Fibroblast of the aortic adventitia (primary cell): ENCODE measurements around the gene CAMSAP2. TPM values are rescaled to one million over a fixed set of nuclear protein-coding genes. Genes with fewer than 3 reads are reported as not detected.

Experiments used
- DNase-seq: peaks from one replicate; pipeline ENCODE4 v3.0.0-alpha.2; 2010; ENCODE audit warnings: low read depth
- H3K4me3 ChIP-seq: 2 replicates; pipeline ENCODE4 v1.5.1; 2011; ENCODE audit warnings: low read depth, mild to moderate bottlenecking, control low read depth, low read length, moderate library complexity
- CTCF ChIP-seq: IDR thresholded peaks from 2 replicates; pipeline ENCODE4 v1.5.1; 2011; ENCODE audit warnings: mild to moderate bottlenecking, low read length, control low read depth, inconsistent platforms; ENCODE audit not compliant: insufficient read depth
- total RNA-seq: library from RNA; depleted of rRNA; stranded (reverse); fragments of >200 nt; gene quantifications from 2 replicates; pipeline ENCODE4 v1.2.3, GENCODE V29; 2012; ENCODE audit warnings: low replicate concordance

The CAMSAP2 gene
- total RNA-seq, 1 donor = 57.5 TPM

- peak; percentile 88 for DNase-seq
These were observed 118.1 kb downstream of the CAMSAP2 start for GRCh38 chr1:200856716-200857357.

GRCh38 chr1:200857804-200858203, 119.1 kb downstream of the CAMSAP2 start:
- H3K4me3 ChIP-seq = no peak overlapping the region
- no peak for TF ChIP-seq CTCF
- no peak for DNase-seq

More at GRCh38 chr1:200856716-200857357, 118.1 kb downstream of the CAMSAP2 start:
- no peak overlapping the region for H3K4me3 ChIP-seq
- no peak for TF ChIP-seq CTCF

- DNase-seq = no peak
- H3K4me3 ChIP-seq = no peak overlapping the region
- TF ChIP-seq CTCF = no peak
These were observed 123.4 kb downstream of the CAMSAP2 start for GRCh38 chr1:200861937-200862647.

- no peak for TF ChIP-seq CTCF
- no peak for DNase-seq
- H3K4me3 ChIP-seq = no peak overlapping the region
These were observed 124.2 kb downstream of the CAMSAP2 start for GRCh38 chr1:200862713-200863415.

- no peak overlapping the region for H3K4me3 ChIP-seq
- no peak for TF ChIP-seq CTCF
- peak; percentile 40 for DNase-seq
These were observed 127.4 kb downstream of the CAMSAP2 start for GRCh38 chr1:200866116-200866515.

- DNase-seq = no peak
- TF ChIP-seq CTCF = no peak
- no peak overlapping the region for H3K4me3 ChIP-seq
These were observed 127.8 kb downstream of the CAMSAP2 start for GRCh38 chr1:200866521-200866920.
